ENCODE results near the gene SIAE. TPM values are rescaled to one million over a fixed set of nuclear protein-coding genes. Genes with fewer than 3 reads are reported as not detected.
"Not testable (repeated sequence)": the region's sequence is repeated elsewhere in the genome, so short reads cannot be mapped to it uniquely, and the experiment has no call there.

Gene SIAE
- total RNA-seq, 1 experiment from 2014 or later = 19.0 TPM

GRCh38 chr11:124625504-124626168 is 47.9 kb downstream of the SIAE start:
- no peak for DNase-seq (ENCODE audit: extremely low read depth, low read depth)

- no peak for DNase-seq (ENCODE audit: extremely low read depth, low read depth)
Measured at GRCh38 chr11:124623861-124624525, 49.5 kb downstream of the SIAE start.

- peak; percentile 68 for DNase-seq (ENCODE audit: extremely low read depth, low read depth)
Measured at GRCh38 chr11:124622531-124623451, 50.7 kb downstream of the SIAE start, which contains the start of gene TBRG1. Gene TBRG1 (plus strand): TSS chr11:124622864. CDS start chr11:124623084, 220 bp downstream.

- no peak for DNase-seq (ENCODE audit: extremely low read depth, low read depth)
Measured at GRCh38 chr11:124618863-124619262, 54.7 kb downstream of the SIAE start.

- no peak for DNase-seq (ENCODE audit: extremely low read depth, low read depth)
Measured at GRCh38 chr11:124612567-124613246, 60.8 kb downstream of the SIAE start.

GRCh38 chr11:124612045-124612444 is 61.5 kb downstream of the SIAE start:
- DNase-seq (ENCODE audit: extremely low read depth, low read depth) = no peak

- no peak for DNase-seq (ENCODE audit: extremely low read depth, low read depth)
Measured at GRCh38 chr11:124611064-124611463, 62.5 kb downstream of the SIAE start, which contains the start of gene PANX3. Gene PANX3 (plus strand): TSS chr11:124611428. CDS start chr11:124611557, 129 bp downstream.

GRCh38 chr11:124610295-124610694 is 63.2 kb downstream of the SIAE start:
- no peak for DNase-seq (ENCODE audit: extremely low read depth, low read depth)

- no peak for DNase-seq (ENCODE audit: extremely low read depth, low read depth)
Measured at GRCh38 chr11:124608147-124608546, 65.4 kb downstream of the SIAE start.

GRCh38 chr11:124605719-124606118 is 67.8 kb downstream of the SIAE start:
- no peak for DNase-seq (ENCODE audit: extremely low read depth, low read depth)

GRCh38 chr11:124602723-124603122 is 70.8 kb downstream of the SIAE start:
- not testable (repeated sequence) for DNase-seq (ENCODE audit: extremely low read depth, low read depth)

- no peak for DNase-seq (ENCODE audit: extremely low read depth, low read depth)
Measured at GRCh38 chr11:124602193-124602592, 71.3 kb downstream of the SIAE start.

GRCh38 chr11:124600621-124601320 is 72.8 kb downstream of the SIAE start:
- no peak for DNase-seq (ENCODE audit: extremely low read depth, low read depth)

GRCh38 chr11:124597626-124598025 is 75.9 kb downstream of the SIAE start:
- no peak for DNase-seq (ENCODE audit: extremely low read depth, low read depth)

GRCh38 chr11:124595302-124595701 is 78.2 kb downstream of the SIAE start:
- no peak for DNase-seq (ENCODE audit: extremely low read depth, low read depth)

GRCh38 chr11:124592627-124593026 is 80.9 kb downstream of the SIAE start:
- no peak for DNase-seq (ENCODE audit: extremely low read depth, low read depth)

- DNase-seq (ENCODE audit: extremely low read depth, low read depth) = no peak
Measured at GRCh38 chr11:124591430-124591829, 82.1 kb downstream of the SIAE start.

- peak; percentile 43 for DNase-seq (ENCODE audit: extremely low read depth, low read depth)
Measured at GRCh38 chr11:124586238-124586860, 87.2 kb downstream of the SIAE start.

- DNase-seq (ENCODE audit: extremely low read depth, low read depth) = no peak
Measured at GRCh38 chr11:124584681-124585372, 88.7 kb downstream of the SIAE start.

All from NCI-H460 (cell line).